Endometrial microvascular endothelial cells (primary cell): Measurements from ENCODE around the gene RALA. TPM values are rescaled to one million over a fixed set of nuclear protein-coding genes. Genes with fewer than 3 reads are reported as not detected.
"Not testable (repeated sequence)": the region's sequence is repeated elsewhere in the genome, so short reads cannot be mapped to it uniquely, and the experiment has no call there.

ENCODE experiments used
- in situ Hi-C: cut with HindIII; loops from 2 replicates; pipeline ENCODE4 v1.10.0; 2017; ENCODE audit warnings: low sequenced_read_pairs, low pct_unique_long_range_greater_than_20kb; ENCODE audit errors: inconsistent ontology term
- total RNA-seq: library from RNA; depleted of rRNA; stranded (reverse); fragments of >200 nt; gene quantifications from one replicate; pipeline ENCODE4 v1.2.3, GENCODE V29; 2015; ENCODE audit errors: inconsistent ontology term

RALA gene
- total RNA-seq, 1 donor from 2014 or later, result 51.2 TPM

GRCh38 chr7:39670052-39670451, 46.7 kb downstream of the RALA start:
- in situ Hi-C loops, result no loop called here

- in situ Hi-C loops, result no loop called here
Measured at GRCh38 chr7:39670934-39671333, 47.6 kb downstream of the RALA start.

GRCh38 chr7:39672176-39672575, 48.8 kb downstream of the RALA start:
- in situ Hi-C loops, result no loop called here

GRCh38 chr7:39673868-39674267, 50.5 kb downstream of the RALA start:
- in situ Hi-C loops, result no loop called here

- in situ Hi-C loops, result no loop called here
Measured at GRCh38 chr7:39674406-39674805, 51.0 kb downstream of the RALA start.

- in situ Hi-C loops, result no loop called here
Measured at GRCh38 chr7:39676346-39676745, 53.0 kb downstream of the RALA start.

GRCh38 chr7:39678930-39679709, 55.7 kb downstream of the RALA start:
- in situ Hi-C loops, result no loop called here

GRCh38 chr7:39679874-39680273, 56.5 kb downstream of the RALA start:
- in situ Hi-C loops, result not testable (repeated sequence)

- in situ Hi-C loops, result no loop called here
Measured at GRCh38 chr7:39681887-39682441, 58.6 kb downstream of the RALA start.

- in situ Hi-C loops, result no loop called here
Measured at GRCh38 chr7:39683216-39683845, 60.0 kb downstream of the RALA start.

GRCh38 chr7:39686261-39686924, 63.0 kb downstream of the RALA start:
- in situ Hi-C loops, result no loop called here

- in situ Hi-C loops, result no loop called here
Measured at GRCh38 chr7:39688611-39689480, 65.5 kb downstream of the RALA start.

GRCh38 chr7:39691821-39692220, 68.4 kb downstream of the RALA start:
- in situ Hi-C loops, result no loop called here

GRCh38 chr7:39693086-39693485, 69.7 kb downstream of the RALA start:
- in situ Hi-C loops, result not testable (repeated sequence)

GRCh38 chr7:39693812-39694211, 70.4 kb downstream of the RALA start:
- in situ Hi-C loops, result no loop called here

GRCh38 chr7:39695852-39696586, 72.6 kb downstream of the RALA start:
- in situ Hi-C loops, result no loop called here

- in situ Hi-C loops, result no loop called here
Measured at GRCh38 chr7:39696631-39697030, 73.3 kb downstream of the RALA start.

- in situ Hi-C loops, result no loop called here
Measured at GRCh38 chr7:39697483-39697882, 74.1 kb downstream of the RALA start.
